GM10248 (cell line): ENCODE data around the gene GPSM1.
"Not testable (repeated sequence)": the region's sequence is repeated elsewhere in the genome, so short reads cannot be mapped to it uniquely, and the experiment has no call there.

Experiments
- CTCF ChIA-PET: fragments of 300-600 bp; sonication (Branson Sonifier 250); formaldehyde crosslinking; extraction: SDS; loops from one replicate; lab custom pipeline; 2021; ENCODE audit warnings: antibody characterized with exemption; lab: Yijun Ruan, JAX
- POLR2A ChIA-PET: fragments of 350-650 bp; sonication (Branson Sonifier 250); formaldehyde crosslinking; extraction: SDS; loops from one replicate; lab custom pipeline; 2020; ENCODE audit warnings: antibody characterized with exemption; lab: Yijun Ruan, JAX
- DNase-seq: peaks from one replicate; pipeline ENCODE4 v3.0.0; 2012; ENCODE audit errors: extremely low spot score
- CTCF ChIP-seq: IDR thresholded peaks from 2 replicates; pipeline ENCODE4 v1.5.1; 2012; ENCODE audit warnings: mild to moderate bottlenecking, low read depth; ENCODE audit errors: extremely low read depth, missing control alignments, control extremely low read depth

Gene GPSM1

DNA sequence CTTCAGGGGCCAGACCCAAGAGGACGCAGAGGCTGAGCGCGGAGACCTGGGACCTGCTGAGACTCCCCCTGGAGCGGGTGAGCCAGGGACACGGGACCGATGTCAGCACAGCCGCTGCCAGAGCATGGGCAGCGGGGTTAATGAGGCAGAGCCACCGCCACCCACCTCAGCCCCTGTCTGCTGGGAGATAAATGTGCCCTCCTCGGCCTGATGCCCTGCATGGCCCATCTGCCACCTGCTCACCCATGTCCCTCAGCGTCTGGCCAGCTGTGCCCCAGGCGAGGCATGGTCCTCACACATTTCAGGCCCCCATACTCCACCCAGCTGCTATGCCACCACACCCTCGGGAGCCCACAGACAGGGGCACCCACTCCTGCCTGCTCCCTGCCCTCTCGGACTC, 21.4 kb downstream of the GPSM1 start:
- POLR2A ChIA-PET = no interaction called here
- TF ChIP-seq CTCF = no peak
- DNase-seq = no peak
- CTCF ChIA-PET = no interaction called here

GRCh38 chr9:136349546-136349945, 22.2 kb downstream of the GPSM1 start:
- DNase-seq = no peak
- TF ChIP-seq CTCF = no peak
- CTCF ChIA-PET = no interaction called here
- POLR2A ChIA-PET = no interaction called here

GRCh38 chr9:136351252-136351800, 24.0 kb downstream of the GPSM1 start:
- no peak for TF ChIP-seq CTCF
- no peak for DNase-seq
- ChIA-PET CTCF (no interaction called here), POLR2A (no interaction called here)

- DNase-seq, CTCF ChIA-PET, POLR2A ChIA-PET: not testable (repeated sequence)
Observed at GRCh38 chr9:136351868-136352267, 24.5 kb downstream of the GPSM1 start.

DNA sequence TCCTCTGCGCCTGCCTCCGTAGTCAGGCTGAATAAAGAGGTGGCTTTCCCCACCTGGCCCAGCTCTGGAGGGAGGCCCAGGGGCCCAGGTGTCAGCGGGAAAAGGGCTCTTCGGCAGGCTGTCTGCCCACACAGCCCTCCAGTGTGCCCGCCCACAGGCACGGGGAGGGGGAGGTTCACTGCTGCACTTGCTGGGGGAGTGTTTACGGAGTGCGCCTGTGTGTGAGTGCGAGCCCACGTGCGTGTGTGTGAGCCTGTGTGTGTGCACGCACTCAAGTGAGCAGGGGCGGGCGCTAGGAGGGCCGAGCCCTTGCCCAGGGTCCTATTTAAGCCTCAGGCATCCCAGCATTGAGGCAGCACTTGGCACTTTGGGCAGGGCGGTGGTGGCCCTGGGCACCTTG, 25.3 kb downstream of the GPSM1 start:
- POLR2A ChIA-PET = no interaction called here
- TF ChIP-seq CTCF = no peak
- no peak for DNase-seq
- CTCF ChIA-PET = no interaction called here

DNA sequence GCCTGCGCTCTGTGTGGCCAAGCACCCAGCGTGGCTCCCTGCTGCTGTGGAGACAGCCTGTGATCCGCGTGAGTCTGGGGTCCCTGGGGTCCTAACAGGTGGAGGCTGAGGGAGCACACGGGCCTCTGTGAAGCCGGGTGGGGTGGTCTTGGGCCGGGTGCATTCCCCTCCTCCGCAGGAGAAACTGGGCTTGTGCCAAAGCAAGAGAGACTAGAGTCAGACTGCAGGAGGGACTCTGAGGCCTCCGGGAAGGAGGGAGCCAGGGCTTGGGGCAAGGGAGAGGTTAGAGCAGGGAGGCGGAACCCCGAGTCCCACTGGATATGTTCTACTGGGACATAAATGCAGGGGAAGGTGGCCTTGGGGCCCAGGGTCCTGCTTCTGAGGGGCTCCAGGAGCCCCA, 25.7 kb downstream of the GPSM1 start:
- DNase-seq = no peak
- CTCF ChIA-PET = interaction anchor here (1.5 kb wide), 1 partner anchor 10 kb away, joined by 10 read pairs; the partner anchor contains the start of gene DNLZ
- POLR2A ChIA-PET = no interaction called here
- TF ChIP-seq CTCF = no peak

- ChIA-PET CTCF (interaction anchor here (1.1 to 1.5 kb wide), 2 partner anchors 9 to 12 kb away, joined by 3 to 10 read pairs; partner anchors contain the start of gene DNLZ), POLR2A (interaction anchor here (0.5 kb wide), 1 partner anchor 373 kb away, joined by 6 read pairs; no protein-coding TSS in a partner anchor)
- TF ChIP-seq CTCF = no peak
- DNase-seq = no peak
Observed at GRCh38 chr9:136353757-136354488, 26.6 kb downstream of the GPSM1 start.
